ENCODE data around the gene RHO. TPM values are rescaled to one million over a fixed set of nuclear protein-coding genes. Genes with fewer than 3 reads are reported as not detected.

RHO gene
- total RNA-seq, 1 experiment from 2014 or later: not detected

GRCh38 chr3:129481766-129482332 lies 46.6 kb upstream of the RHO start:
- TF ChIP-seq SP1 (IDR thresholded peaks at IDR 0.05; ENCODE audit: low read depth): no peak
- TF ChIP-seq RAD21 (IDR thresholded peaks at IDR 0.05; ENCODE audit: low read depth): no peak
- no peak for TF ChIP-seq POLR2A (IDR thresholded peaks at IDR 0.05; ENCODE audit: borderline replicate concordance, extremely low read depth, insufficient read depth, insufficient read length)
- TF ChIP-seq ZBTB33 (IDR thresholded peaks at IDR 0.05; ENCODE audit: extremely low read depth, insufficient replicate concordance, low read length): no peak
- no peak for TF ChIP-seq JUND (IDR thresholded peaks at IDR 0.05)
- TF ChIP-seq EGR1 (IDR thresholded peaks at IDR 0.05; ENCODE audit: low read depth): no peak
- no peak for TF ChIP-seq ZFX (IDR thresholded peaks at IDR 0.05)
- no peak for TF ChIP-seq REST (IDR thresholded peaks at IDR 0.05; ENCODE audit: low read depth)
- TF ChIP-seq SRF (IDR thresholded peaks at IDR 0.05; ENCODE audit: low read depth): no peak
- no peak for TF ChIP-seq SIN3A (IDR thresholded peaks at IDR 0.05; ENCODE audit: low read depth)
- TF ChIP-seq ELF1 (IDR thresholded peaks at IDR 0.05; ENCODE audit: borderline replicate concordance, low read depth): no peak
- TF ChIP-seq MAX (IDR thresholded peaks at IDR 0.05): no peak
- H4K20me1 ChIP-seq (ENCODE audit: insufficient read depth): no peaks in the 10 kb centered on the region
- no peaks in the 10 kb centered on the region for H3K9me3 ChIP-seq (ENCODE audit: control insufficient read depth in 1 of 2, insufficient read depth in 1 of 2, low read depth in 1 of 2, low read length in 2 of 2)
- H3K4me3 ChIP-seq (replicated peaks in 1 of 2; ENCODE audit: low read depth in 1 of 2, low read length in 2 of 2): no peak overlapping the region
- no peak for DNase-seq (ENCODE audit: low read depth, low spot score)
- H3K4me2 ChIP-seq (ENCODE audit: low read length): no peak overlapping the region
- no peaks in the 10 kb centered on the region for H3K27me3 ChIP-seq (ENCODE audit: insufficient read depth, low read length)
- BruUV-seq (replicated peaks): no TSS peak
- H2AFZ ChIP-seq (ENCODE audit: low read depth, low read length, poor library complexity, severe bottlenecking): no peak overlapping the region
- H3K27ac ChIP-seq (ENCODE audit: low read depth, low read length): no peak overlapping the region
- POLR2A ChIA-PET: no interaction called here
- H3K4me1 ChIP-seq (ENCODE audit: control insufficient read depth in 1 of 2, insufficient read depth in 2 of 2, low read length in 2 of 2): no peaks in the 10 kb centered on the region
- CTCF ChIA-PET: no interaction called here
- RAD21 ChIA-PET (ENCODE audit: low non-redundant PET in 1 of 2, low total read pairs in 2 of 2, uncharacterized antibody in 2 of 2, unreplicated experiment in 2 of 2): interaction anchor here in 1 of 2 experiments (0.8 kb wide), 1 partner anchor 98 kb away, joined by 3 read pairs; no protein-coding TSS in a partner anchor
- intact Hi-C loops (cut with micrococcal nuclease): no loop called here
- ATAC-seq: no peak
- H3K9ac ChIP-seq (ENCODE audit: low read length): no peak overlapping the region
- H3K9me2 ChIP-seq (ENCODE audit: insufficient read depth): no peaks in the 10 kb centered on the region
- peaks cover 0 to 5% of the 10 kb centered on the region in 2 experiments; a peak in 1 of 4 replicates for H3K36me3 ChIP-seq (ENCODE audit: control insufficient read depth in 1 of 2, insufficient read depth in 2 of 2, low read length in 2 of 2)
- H3K79me2 ChIP-seq (ENCODE audit: insufficient read depth, low read length): no peaks in the 10 kb centered on the region

All from HCT116 (cell line).